Activated CD8-positive, alpha-beta memory T cell treated with anti-CD3 and anti-CD28 coated beads, Interleukin-2, amount 10 ng/mL, durations not matched to agents 7 days and 5 days (primary cell): ENCODE results near the gene CAD. TPM values are rescaled to one million over a fixed set of nuclear protein-coding genes. Genes with fewer than 3 reads are reported as not detected.
"Not testable (repeated sequence)": the region's sequence is repeated elsewhere in the genome, so short reads cannot be mapped to it uniquely, and the experiment has no call there.

Experiments
- ATAC-seq: fragments of 150-1000 bp; cut with Tn5 transposase; one replicate; pipeline ENCODE4 v1.10.0; 2021; ENCODE audit warnings: moderate library complexity
- CTCF ChIA-PET: fragments of 350-600 bp; sonication (Branson Sonifier 250); formaldehyde crosslinking; loops from one replicate; lab custom pipeline; 2021; ENCODE audit warnings: antibody characterized with exemption; lab: Charles Lee
- DNase-seq: peaks from one replicate; pipeline ENCODE4 v3.0.0-alpha.2; 2020
- H3K27ac Mint-ChIP-seq: one replicate; pipeline ENCODE4 v1.8.0; 2021; ENCODE audit warnings: mild to moderate bottlenecking, mixed read lengths
- H3K27me3 Mint-ChIP-seq: one replicate; pipeline ENCODE4 v1.8.0; 2021; ENCODE audit warnings: mixed read lengths
- H3K36me3 Mint-ChIP-seq: one replicate; pipeline ENCODE4 v1.8.0; 2021; ENCODE audit warnings: mild to moderate bottlenecking, mixed read lengths
- H3K4me1 Mint-ChIP-seq: one replicate; pipeline ENCODE4 v1.8.0; 2021; ENCODE audit warnings: mixed read lengths
- H3K4me3 Mint-ChIP-seq: one replicate; pipeline ENCODE4 v1.8.0; 2021; ENCODE audit warnings: mild to moderate bottlenecking, moderate library complexity, mixed read lengths
- H3K9me3 Mint-ChIP-seq: one replicate; pipeline ENCODE4 v1.8.0; 2022; ENCODE audit warnings: low read depth, mixed read lengths
- total RNA-seq, 2 experiments: library from RNA; stranded (reverse); gene quantifications; one replicate each; pipeline ENCODE4 v1.2.3, GENCODE V29; 2021

Gene CAD
- total RNA-seq, 2 experiments from 2014 or later = 78.6 to 99.5 TPM

DNA sequence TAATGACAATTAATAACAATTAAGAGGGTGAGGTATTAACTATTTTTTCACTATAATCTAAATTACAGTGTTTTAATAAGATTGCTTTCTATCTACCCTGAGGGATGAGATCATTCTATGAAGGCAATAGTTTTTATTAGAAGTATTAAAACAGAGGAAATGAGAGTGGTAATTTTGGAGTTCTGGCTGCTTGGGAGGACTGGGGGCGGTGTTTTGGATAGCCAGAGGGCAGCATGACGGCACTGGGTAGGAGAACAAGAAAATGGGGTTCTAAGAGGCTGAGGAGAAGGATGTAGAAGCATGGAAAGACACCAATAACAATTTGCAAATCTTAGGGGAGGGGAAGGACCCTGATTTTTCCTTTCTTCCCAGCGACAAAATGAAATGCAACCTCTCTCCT, 53.0 kb downstream of the CAD start:
- ATAC-seq = no peak
- H3K27me3 Mint-ChIP-seq = peaks cover 17% of the 10 kb centered on the region
- H3K4me1 Mint-ChIP-seq = peaks cover 8% of the 10 kb centered on the region
- DNase-seq = no peak
- CTCF ChIA-PET = interaction anchor here (1.8 to 3.2 kb wide), 2 partner anchors 10 to 32 kb away, joined by 12 to 19 read pairs; partner anchors contain the start of gene TRIM54
- H3K9me3 Mint-ChIP-seq = no peaks in the 10 kb centered on the region
- H3K27ac Mint-ChIP-seq = no peak overlapping the region
- no peaks in the 10 kb centered on the region for H3K36me3 Mint-ChIP-seq
- H3K4me3 Mint-ChIP-seq = no peak overlapping the region

DNA sequence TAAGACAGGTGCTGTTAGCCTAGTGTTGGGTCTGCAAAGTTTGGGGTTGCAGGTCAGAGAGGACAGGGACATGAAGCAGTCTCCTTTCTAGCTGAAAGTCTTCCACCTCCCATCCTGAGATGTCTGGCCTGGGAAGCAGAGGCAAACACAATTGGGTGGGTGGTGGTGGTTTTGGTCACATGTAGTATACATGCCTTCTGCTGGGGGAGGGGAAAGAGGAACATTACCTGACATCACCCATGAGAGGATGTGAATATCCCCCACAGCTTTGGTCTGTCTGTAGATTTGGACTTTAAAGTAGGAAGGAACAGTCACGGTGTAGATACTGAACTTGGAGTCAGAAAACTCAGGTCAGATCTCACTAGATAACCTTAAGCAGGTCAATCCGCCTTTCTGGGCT, 53.5 kb downstream of the CAD start:
- Mint-ChIP-seq H3K27ac (no peak overlapping the region), H3K36me3 (no peaks in the 10 kb centered on the region), H3K4me3 (no peak overlapping the region), H3K9me3 (no peaks in the 10 kb centered on the region), H3K4me1 (peaks cover 4% of the 10 kb centered on the region), H3K27me3 (peaks cover 17% of the 10 kb centered on the region)
- DNase-seq (no peak), ATAC-seq (no peak)
- CTCF ChIA-PET = interaction anchor here (1.8 to 3.2 kb wide), 2 partner anchors 10 to 32 kb away, joined by 12 to 19 read pairs; partner anchors contain the start of gene TRIM54

DNA sequence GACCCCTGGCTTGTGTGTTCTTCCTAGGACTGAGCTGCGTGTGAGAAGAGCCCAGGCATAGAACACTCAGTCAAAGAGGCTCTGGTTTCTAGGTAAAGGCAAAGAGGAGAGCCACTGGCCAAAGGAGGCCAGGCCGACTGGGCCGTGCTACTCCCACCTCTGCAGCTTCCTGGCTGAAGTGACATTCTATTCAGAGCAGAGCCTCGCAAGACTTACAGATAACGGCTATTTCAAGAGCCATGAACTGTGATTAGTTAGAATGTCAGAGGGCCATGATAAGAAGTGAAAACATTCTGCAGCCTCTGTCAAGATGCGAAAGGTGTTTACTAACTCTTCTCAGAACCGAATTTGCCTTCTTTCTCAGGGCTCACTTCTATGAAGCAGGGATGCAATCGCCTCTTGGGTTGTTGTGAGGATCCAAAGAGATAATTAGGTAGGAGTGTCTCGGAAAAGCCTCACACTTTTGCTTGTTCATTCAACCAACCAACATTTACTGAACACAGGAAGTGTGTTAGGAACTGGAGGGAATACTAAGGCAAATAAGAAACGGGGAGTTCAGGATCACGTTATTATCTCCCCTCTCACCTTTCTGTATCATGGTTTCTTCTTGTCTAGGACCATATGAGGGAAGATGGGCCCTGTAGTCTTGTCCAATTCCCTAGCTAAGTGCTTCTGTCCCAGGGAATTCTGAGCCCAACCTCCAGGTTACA, 54.6 kb downstream of the CAD start:
- CTCF ChIA-PET = interaction anchor here (0.6 to 3.2 kb wide), 8 partner anchors 9 to 173 kb away, joined by 3 to 19 read pairs (median 4); partner anchors contain the start of genes SLC30A3 and TRIM54
- Mint-ChIP-seq H3K4me3 (no peak overlapping the region), H3K9me3 (no peaks in the 10 kb centered on the region), H3K36me3 (no peaks in the 10 kb centered on the region), H3K27me3 (peaks cover 20% of the 10 kb centered on the region), H3K27ac (no peak overlapping the region), H3K4me1 (peaks cover 4% of the 10 kb centered on the region)
- no peak for DNase-seq
- no peak for ATAC-seq

DNA sequence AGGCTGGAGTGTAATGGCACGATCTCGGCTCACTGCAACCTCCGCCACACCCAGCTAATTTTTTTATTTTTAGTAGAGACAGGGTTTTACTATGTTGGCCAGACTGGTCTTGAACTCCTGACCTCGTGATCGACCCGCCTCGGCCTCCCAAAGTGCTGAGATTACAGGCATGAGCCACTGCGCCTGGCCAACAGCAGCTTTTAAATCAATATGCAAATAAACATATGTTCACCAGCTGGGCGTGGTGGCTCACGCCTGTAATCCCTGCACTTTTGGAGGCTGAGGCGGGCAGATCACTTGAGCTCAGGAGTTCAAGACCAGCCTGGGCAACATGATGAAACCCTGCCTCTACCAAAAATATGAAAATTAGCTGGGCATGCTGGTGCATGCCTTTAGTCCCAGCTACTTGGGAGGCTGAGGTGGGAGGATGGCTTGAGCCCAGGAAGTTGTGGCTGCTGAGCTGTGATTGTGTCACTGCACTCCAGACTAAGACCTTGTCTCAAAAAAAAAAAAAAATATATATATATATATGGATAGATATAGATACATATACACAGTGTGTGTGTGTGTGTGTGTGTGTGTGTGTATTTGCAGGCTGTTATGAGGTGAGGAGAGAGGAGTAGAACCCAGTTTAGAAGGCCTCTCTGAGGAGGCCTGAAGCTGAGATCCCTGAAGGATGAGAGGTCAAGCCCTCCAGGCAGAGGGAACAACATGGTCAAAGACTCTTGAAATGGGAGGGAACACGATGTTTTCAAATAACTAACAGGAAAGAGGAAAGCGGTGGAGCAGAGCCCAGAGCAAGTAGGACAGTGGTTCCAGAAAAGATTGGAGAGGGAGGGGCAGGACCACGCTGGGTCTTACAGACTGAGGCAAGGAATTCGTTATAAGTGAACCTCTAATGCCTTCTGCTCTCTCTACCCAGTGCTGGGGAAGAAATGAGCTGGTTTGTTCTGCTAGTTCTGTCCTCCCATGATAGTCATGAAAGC, 55.7 kb downstream of the CAD start:
- not testable (repeated sequence) for H3K9me3 Mint-ChIP-seq, H3K4me3 Mint-ChIP-seq, ATAC-seq, DNase-seq, H3K27ac Mint-ChIP-seq, H3K36me3 Mint-ChIP-seq, H3K4me1 Mint-ChIP-seq
- CTCF ChIA-PET = interaction anchor here (0.9 to 2.6 kb wide), 8 partner anchors 8 to 311 kb away, joined by 3 to 10 read pairs (median 4); partner anchors contain the start of genes SLC30A3 and TRIM54
- H3K27me3 Mint-ChIP-seq = peaks cover 26% of the 10 kb centered on the region

DNA sequence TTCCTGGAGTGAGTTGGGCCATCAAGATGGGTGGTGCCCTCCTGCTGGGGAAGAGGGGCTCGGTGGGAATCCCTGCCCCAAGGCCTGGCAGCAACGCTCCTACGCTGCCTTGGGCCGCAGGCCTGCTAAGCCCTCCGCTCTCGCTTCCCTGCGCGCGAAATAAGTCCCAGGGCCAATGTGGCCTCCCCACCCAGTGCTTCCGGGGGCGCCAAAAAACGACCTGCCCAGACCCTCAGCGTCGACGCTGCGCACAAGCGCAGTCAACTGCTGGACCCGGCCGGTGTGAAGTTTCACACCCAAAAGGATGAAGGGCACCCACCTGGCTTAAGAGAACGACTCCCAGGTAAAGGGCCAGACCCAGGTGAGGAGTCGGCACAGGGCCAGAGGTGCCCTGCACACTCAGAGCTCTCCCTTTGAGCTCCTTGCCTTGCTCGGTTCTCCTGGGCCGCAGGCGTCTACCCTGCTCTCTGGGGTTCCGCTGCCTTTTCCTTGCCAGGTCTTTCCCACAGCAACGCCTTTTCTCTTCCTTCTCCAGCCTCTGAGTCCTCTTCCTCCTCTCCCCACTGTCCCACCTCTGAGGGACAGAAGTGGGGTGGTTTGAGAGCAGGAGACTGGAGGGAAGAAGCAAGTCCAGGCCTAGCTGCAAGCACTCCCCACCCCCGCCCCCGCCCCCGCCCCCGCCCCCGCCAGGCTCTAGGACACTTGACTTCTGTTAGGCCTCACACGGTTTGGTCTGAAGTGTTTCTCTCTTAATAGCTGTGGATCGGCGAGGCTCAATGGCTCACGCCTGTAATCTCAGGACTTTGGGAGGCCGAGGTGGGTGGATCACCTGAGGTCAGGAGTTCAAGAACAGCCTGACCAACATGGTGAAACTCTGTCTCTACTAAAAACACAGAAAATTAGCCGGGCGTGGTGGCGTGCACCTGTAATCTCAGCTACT, 58.3 kb downstream of the CAD start, which contains the start of gene DNAJC5G:
TSS of gene DNAJC5G (plus strand) at position 223 of the 940 bp plus-strand sequence. CDS start 1,296 bp downstream, outside the sequence.
- H3K36me3 Mint-ChIP-seq = no peaks in the 10 kb centered on the region
- H3K27me3 Mint-ChIP-seq = peaks cover 18% of the 10 kb centered on the region
- CTCF ChIA-PET = no interaction called here
- H3K9me3 Mint-ChIP-seq = no peaks in the 10 kb centered on the region
- H3K4me3 Mint-ChIP-seq = no peak within 1 kb of the TSS
- DNase-seq = no peak
- ATAC-seq = no peak
- H3K27ac Mint-ChIP-seq = no peak within 1 kb of the TSS
- peaks cover 14% of the 10 kb centered on the region for H3K4me1 Mint-ChIP-seq

DNA sequence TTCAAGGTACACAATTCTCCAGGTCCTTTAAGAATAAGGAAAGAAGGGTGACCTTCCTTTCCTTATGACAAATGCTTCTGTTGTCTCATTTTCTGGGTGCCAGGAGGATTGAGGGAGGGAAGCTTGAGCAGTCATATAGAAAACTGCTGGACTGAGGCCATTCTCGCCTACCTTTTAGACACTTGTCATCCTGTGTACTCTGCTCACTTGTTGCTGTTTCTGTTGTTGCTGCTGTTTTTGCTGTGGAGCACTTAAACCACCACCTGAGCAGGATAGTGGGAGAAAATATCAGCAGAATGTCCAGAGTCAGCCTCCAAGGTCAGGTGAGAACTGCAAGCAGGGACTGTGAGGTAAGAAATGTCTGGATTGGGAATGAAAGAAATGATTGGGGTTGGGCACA, 60.8 kb downstream of the CAD start:
- Mint-ChIP-seq H3K4me1 (peaks cover 13% of the 10 kb centered on the region), H3K27ac (no peak overlapping the region), H3K4me3 (no peak overlapping the region), H3K27me3 (peaks cover 34% of the 10 kb centered on the region), H3K9me3 (no peaks in the 10 kb centered on the region), H3K36me3 (no peaks in the 10 kb centered on the region)
- DNase-seq = no peak
- no peak for ATAC-seq
- CTCF ChIA-PET = interaction anchor here (0.7 to 5.6 kb wide), 7 partner anchors 13 to 316 kb away, joined by 3 to 65 read pairs (median 22); partner anchors contain the start of genes KHK and SLC30A3

DNA sequence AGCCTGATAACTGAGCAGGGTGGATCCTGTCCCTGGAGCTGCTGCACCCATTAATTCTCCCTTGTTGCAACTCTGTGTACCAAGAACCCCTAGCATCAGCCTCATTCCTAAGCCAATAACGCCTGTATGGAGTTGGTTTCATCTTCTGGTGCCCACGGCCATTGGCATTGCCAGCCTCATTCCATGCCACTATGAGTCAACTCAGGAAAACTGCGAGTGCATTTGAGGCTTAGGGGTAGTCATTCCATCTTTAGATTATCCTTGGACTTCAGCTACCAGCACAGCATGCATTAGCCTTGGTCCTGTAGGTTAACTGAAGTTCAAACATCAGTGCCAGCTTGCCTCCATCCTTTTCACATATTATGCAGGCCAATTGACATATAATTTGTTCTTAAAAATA, 63.7 kb downstream of the CAD start:
- H3K36me3 Mint-ChIP-seq = no peaks in the 10 kb centered on the region
- ATAC-seq (no peak), DNase-seq (no peak)
- CTCF ChIA-PET = interaction anchor here (0.6 to 6.1 kb wide), 18 partner anchors 10 to 318 kb away, joined by 3 to 74 read pairs (median 10); partner anchors contain the start of genes ABHD1, KHK, MPV17 and SLC30A3
- peaks cover 48% of the 10 kb centered on the region for H3K27me3 Mint-ChIP-seq
- peaks cover 10% of the 10 kb centered on the region for H3K4me1 Mint-ChIP-seq
- no peak overlapping the region for H3K4me3 Mint-ChIP-seq
- no peaks in the 10 kb centered on the region for H3K9me3 Mint-ChIP-seq
- no peak overlapping the region for H3K27ac Mint-ChIP-seq

DNA sequence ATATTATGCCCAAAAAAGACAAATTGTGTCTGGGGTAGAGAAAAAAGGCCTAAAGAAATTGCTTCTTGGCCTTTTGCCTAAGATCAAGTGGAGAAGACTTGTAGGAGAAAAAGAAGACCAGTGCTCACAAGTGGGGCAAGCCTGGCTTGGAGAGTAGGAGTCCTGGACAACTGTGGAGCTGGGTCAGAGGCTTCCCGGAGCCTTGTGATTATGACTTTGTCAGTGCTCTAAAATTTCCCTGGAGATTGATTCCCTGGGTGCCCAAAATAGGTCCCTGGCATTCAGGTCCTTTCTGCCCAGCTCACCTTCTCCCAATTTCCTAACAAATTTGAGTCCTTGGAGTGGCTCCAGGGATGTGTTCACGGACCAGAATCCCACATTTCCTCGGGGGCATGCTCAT, 64.3 kb downstream of the CAD start:
- CTCF ChIA-PET = interaction anchor here (0.9 to 6.1 kb wide), 12 partner anchors 11 to 435 kb away, joined by 3 to 74 read pairs (median 22); partner anchors contain the start of gene SLC30A3
- no peak overlapping the region for H3K27ac Mint-ChIP-seq
- H3K27me3 Mint-ChIP-seq = peaks cover 50% of the 10 kb centered on the region
- no peak for ATAC-seq
- no peak for DNase-seq
- H3K36me3 Mint-ChIP-seq = no peaks in the 10 kb centered on the region
- H3K9me3 Mint-ChIP-seq = no peaks in the 10 kb centered on the region
- H3K4me1 Mint-ChIP-seq = peaks cover 10% of the 10 kb centered on the region
- no peak overlapping the region for H3K4me3 Mint-ChIP-seq

DNA sequence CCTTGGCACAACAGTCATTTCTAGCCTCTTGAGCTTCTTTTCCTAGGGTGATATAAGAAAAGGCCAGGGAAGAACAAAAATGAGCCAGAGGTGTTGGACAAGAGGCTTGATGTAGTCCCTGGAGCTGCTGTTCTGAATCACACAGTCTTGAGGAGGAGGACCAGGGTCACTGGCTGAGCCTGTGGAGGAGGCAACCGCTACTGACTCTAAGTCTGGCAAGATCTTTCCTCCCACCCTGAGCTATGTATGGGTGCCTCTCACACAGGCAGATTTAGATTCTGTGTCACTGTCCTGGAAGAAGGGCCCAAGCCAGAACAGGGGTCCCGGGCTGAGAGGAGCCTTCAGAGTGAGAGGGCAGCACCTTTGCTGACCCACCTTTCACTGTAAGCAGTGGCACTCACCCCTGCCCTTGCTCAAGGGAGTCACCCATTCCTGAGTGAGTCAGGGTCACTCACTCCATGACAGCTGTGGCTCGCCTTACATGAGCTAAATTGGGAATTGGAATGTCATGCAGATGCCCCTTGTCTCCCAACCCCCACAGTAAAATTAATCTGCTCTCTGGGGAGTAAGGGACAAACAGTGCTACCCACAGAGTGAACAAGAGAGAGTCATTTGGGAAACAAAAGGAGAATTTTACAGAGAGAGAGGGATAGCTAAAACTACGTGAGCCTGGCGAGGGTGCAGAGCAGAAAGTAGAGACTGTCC, 64.8 kb downstream of the CAD start, which contains the start of gene TRIM54:
TSS of gene TRIM54 (plus strand) at position 575 of the 705 bp plus-strand sequence. CDS start 303 bp downstream, outside the sequence.
- Mint-ChIP-seq H3K27me3 (peaks cover 52% of the 10 kb centered on the region), H3K27ac (no peak within 1 kb of the TSS), H3K4me1 (peaks cover 10% of the 10 kb centered on the region), H3K4me3 (no peak within 1 kb of the TSS), H3K36me3 (no peaks in the 10 kb centered on the region), H3K9me3 (no peaks in the 10 kb centered on the region)
- DNase-seq (no peak), ATAC-seq (no peak)
- CTCF ChIA-PET = interaction anchor here (0.7 to 6.1 kb wide), 15 partner anchors 9 to 436 kb away, joined by 3 to 74 read pairs (median 10); partner anchors contain the start of genes PREB and SLC30A3

DNA sequence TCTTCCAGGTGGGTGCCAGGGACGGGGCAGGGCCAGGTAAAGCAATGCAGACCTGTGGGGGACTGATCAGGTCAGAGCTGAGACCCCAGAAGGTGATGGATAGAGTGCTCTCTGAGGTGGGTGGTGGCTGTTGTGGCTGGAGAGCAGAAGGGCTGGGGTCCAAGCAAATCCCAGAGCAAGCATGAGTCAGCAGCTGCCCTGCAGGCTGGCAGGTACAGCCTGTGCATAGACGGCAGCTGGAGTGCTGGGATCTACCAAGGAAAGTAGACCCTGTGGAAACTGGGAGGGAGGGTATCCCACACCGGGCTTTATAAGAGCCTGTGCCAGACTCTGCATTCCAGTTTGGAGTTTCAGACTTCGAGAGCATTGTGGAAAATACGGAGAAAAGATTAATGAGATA, 65.7 kb downstream of the CAD start:
- Mint-ChIP-seq H3K27ac (no peak overlapping the region), H3K4me3 (no peak overlapping the region), H3K4me1 (peaks cover 10% of the 10 kb centered on the region), H3K27me3 (peaks cover 50% of the 10 kb centered on the region), H3K9me3 (no peaks in the 10 kb centered on the region), H3K36me3 (no peaks in the 10 kb centered on the region)
- DNase-seq = no peak
- no peak for ATAC-seq
- CTCF ChIA-PET = interaction anchor here (0.7 to 6.1 kb wide), 9 partner anchors 9 to 321 kb away, joined by 3 to 74 read pairs (median 17); partner anchors contain the start of gene PREB

DNA sequence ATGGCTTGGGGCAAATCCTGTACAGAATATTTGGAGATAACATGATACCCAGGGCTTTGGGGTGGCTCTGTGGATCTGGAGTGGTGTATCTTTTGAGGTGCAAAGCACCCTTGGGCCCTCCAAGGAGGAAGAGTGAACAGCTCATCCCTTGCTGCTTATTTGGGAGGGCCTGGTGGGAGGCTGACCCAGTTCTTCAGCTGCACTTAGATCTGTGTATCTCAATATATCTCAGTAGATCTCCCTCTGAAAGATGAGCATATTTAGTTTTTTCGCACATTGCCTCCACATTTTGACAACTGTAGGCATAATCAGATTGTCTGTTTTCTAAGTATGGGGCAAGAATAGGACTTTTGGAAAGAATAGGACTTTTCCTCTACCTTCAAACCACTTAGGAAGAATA, 67.8 kb downstream of the CAD start:
- Mint-ChIP-seq H3K4me1 (peaks cover 4% of the 10 kb centered on the region), H3K27me3 (peaks cover 62% of the 10 kb centered on the region), H3K9me3 (no peaks in the 10 kb centered on the region), H3K4me3 (no peak overlapping the region), H3K27ac (no peak overlapping the region), H3K36me3 (no peaks in the 10 kb centered on the region)
- DNase-seq (no peak), ATAC-seq (no peak)
- CTCF ChIA-PET = interaction anchor here (1.3 to 6.1 kb wide), 3 partner anchors 13 to 186 kb away, joined by 3 to 74 read pairs (median 17); no protein-coding TSS in a partner anchor
